Astrocyte (in vitro differentiated cells and primary cell): Measurements from ENCODE around the gene GPX7.

Source experiments
- EZH2 ChIP-seq: IDR thresholded peaks from 2 replicates; pipeline ENCODE4 v1.6.1; 2012; ENCODE audit warnings: mild to moderate bottlenecking, low read length, inconsistent platforms; ENCODE audit not compliant: insufficient read depth
- TF ChIP-seq, protein P1 (sequence below): IDR thresholded peaks from 2 replicates; pipeline ENCODE4 v1.5.1; 2011; ENCODE audit warnings: low read depth, mild to moderate bottlenecking, inconsistent platforms, low read length, moderate library complexity; ENCODE audit not compliant: insufficient read depth

- TF ChIP-seq EZH2: no peak
- TF ChIP-seq, protein P1, sequence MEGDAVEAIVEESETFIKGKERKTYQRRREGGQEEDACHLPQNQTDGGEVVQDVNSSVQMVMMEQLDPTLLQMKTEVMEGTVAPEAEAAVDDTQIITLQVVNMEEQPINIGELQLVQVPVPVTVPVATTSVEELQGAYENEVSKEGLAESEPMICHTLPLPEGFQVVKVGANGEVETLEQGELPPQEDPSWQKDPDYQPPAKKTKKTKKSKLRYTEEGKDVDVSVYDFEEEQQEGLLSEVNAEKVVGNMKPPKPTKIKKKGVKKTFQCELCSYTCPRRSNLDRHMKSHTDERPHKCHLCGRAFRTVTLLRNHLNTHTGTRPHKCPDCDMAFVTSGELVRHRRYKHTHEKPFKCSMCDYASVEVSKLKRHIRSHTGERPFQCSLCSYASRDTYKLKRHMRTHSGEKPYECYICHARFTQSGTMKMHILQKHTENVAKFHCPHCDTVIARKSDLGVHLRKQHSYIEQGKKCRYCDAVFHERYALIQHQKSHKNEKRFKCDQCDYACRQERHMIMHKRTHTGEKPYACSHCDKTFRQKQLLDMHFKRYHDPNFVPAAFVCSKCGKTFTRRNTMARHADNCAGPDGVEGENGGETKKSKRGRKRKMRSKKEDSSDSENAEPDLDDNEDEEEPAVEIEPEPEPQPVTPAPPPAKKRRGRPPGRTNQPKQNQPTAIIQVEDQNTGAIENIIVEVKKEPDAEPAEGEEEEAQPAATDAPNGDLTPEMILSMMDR: no peak
Observed at GRCh38 chr1:52576074-52576473, 26.1 kb upstream of the GPX7 start.
